ENCODE data around the gene BAAT.

- TF ChIP-seq CTCF (IDR thresholded peaks at IDR 0.05) (no peak), POLR2A (IDR thresholded peaks at IDR 0.05) (no peak)
Observed at GRCh38 chr9:101375546-101375945, 9.3 kb downstream of the BAAT start.

All from esophagus squamous epithelium (tissue), 4 donors.